GM21717 (cell line): ENCODE measurements around the gene UFSP1.

Experiments
- ATAC-seq: cut with Tn5 transposase; IDR thresholded peaks from one replicate; pipeline ENCODE4 v1.9.1; 2021; ENCODE audit warnings: mild to moderate bottlenecking, moderate library complexity; ENCODE audit not compliant: unreplicated experiment

The UFSP1 gene

DNA sequence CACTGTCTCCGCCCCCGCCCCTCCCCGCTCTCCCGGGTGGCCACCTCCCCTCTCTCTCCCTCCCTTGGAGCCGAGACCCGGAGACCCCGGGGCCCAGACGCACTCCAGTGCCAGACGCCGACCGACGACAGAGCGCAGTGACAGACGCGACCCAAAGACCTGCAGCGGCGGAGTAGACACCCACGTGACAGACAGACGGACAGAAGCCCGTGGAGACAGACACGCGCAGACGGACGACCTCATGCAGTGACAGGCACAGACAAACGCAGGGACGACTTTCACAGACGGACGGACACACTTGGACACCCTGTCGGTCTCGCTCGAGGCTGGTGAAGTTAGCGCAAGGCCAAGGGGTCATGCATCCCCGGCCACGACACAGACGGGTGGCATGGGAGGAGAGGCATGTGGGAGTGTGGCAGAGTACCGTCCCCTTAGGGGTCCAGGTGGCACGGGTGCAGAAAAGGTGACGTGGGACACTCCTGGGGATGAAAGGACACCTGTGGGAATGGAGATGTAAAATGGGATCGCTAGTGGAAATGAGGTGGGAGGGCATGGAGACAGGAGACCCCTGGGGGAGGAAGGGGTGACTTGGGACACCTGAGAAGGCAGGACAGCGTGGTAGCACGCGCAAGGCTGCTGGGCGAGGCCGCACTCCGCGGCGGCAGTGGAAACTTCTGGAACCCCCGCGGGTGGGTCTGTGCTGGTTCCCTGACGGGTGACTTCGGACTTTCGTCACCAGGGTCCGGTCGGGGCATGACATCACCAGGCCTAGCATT is 6.6 kb upstream of the UFSP1 start:
- ATAC-seq = no peak

DNA sequence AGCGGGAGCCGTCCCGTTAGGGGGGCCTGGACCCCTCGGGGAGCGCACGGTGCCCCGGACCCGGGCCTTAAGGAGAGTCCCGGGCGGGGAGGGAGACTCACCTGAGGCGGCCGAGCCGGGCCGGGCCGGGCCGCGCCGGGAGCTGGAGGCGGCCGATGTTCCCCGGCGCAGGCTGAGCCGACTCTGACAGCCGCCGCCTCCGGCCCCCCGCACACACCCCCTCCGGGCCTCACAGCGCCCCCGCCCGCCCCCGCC is 6.1 kb upstream of the UFSP1 start, which contains the start of gene ACHE:
TSS of gene ACHE (minus strand) at position 188 of the 255 bp plus-strand sequence. CDS start 1,656 bp downstream, outside the sequence.
- ATAC-seq = no peak

DNA sequence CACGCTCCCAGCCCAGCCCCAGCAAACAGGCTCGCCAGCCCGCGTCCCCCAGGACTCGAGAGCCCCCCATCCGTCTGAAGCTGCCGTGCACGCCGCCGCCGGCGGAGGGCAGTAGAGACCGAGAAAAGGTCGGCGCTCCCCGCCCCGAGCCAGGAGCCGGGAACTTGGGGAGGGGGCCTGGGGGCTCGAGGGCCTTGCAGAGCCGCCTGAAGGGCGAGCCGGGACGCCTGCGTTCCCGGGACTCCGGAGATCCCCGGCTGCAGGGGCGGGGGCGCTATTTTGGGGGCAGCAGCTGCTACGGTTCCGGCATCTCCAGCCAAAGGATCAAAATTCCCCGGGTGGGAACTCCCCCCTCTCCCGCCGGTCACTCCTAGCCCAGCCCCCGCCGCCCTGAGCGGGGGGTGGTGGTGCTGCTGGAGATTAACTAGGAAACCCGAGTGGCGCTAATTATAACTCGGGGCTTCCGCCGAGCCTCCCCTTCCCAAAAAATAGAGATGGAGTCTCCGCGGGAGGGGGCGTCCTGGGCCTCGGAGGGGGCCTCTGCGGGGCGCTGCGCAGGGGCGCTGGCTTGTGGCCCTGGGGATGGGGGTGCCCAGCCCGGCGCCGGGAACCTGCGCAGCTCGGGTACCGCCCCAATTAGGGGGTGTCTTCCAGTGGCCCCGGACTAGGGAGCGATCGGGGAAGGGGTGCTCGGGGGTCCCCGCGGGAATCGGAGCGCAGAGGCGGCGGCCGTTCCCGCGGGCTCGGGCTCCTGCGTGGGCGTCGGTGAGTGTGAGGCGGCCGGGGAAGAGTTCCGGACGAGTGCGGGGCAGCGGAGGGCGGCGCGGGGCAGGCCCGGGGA is 5.6 kb upstream of the UFSP1 start:
- no peak for ATAC-seq

DNA sequence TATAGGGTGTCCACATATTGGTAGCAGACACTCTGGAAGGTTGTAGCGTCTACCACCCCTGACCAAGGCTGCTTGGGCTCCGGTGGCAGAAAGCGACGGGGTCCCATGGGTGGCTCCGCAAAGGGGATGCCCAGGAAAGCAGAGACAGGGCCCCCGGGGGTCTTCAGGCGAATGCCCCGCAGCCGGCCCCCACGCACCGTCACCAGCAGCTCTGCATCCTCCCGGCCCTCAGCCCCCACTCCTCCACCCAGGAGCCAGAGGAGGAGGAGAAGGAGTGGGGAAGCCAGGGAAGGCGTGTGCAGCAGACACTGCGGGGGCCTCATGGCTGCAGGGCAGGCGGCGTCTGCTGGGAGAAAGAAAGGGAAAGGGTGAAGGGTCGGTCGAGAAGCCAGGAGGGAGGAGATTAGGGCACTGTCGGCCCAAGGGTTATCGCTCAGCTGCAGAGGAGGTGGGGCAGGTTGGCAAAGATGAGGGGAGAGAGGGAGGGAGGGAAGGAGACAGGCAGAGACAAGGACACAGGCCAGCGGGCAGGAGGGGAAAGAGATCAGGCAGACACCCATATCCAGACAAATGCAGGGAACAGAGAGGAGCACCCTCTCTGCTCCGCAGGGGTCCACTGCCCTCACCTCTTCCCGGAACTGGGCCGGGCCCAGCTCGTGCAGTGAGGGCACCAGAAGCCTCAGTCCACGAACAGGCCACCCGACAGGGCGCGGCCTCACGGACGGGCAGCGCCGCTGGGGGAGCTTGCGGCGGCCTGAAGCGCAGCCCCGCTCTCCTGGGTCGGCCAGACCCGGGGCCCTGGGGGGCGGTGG is 4.6 kb upstream of the UFSP1 start:
- no peak for ATAC-seq

DNA sequence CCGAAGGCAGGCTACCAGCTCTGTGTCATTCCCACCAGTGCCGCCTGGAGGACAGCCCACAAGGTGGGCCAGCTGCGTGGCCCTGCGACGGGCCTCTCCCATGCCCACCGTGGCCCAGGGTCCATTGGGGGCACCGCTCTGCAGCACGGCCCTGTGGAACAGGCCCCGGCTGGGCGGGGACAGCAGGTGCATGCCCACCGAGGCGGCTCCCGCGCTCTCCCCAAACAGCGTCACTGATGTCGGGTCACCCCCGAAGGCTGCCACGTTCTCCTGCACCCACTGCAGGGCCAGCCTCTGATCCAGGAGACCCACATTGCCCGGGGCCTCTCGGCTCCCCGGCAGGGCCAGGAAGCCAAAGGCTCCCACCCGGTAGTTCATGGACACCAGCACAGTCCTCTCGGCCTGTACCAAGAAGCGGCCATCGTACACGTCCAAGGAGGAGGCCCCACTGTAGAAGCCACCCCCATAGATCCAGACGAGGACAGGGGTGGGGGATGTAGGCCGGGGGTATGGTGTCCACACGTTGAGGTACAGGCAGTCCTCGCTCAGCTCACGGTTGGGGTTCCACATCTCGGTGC is 3.9 kb upstream of the UFSP1 start:
- no peak for ATAC-seq

DNA sequence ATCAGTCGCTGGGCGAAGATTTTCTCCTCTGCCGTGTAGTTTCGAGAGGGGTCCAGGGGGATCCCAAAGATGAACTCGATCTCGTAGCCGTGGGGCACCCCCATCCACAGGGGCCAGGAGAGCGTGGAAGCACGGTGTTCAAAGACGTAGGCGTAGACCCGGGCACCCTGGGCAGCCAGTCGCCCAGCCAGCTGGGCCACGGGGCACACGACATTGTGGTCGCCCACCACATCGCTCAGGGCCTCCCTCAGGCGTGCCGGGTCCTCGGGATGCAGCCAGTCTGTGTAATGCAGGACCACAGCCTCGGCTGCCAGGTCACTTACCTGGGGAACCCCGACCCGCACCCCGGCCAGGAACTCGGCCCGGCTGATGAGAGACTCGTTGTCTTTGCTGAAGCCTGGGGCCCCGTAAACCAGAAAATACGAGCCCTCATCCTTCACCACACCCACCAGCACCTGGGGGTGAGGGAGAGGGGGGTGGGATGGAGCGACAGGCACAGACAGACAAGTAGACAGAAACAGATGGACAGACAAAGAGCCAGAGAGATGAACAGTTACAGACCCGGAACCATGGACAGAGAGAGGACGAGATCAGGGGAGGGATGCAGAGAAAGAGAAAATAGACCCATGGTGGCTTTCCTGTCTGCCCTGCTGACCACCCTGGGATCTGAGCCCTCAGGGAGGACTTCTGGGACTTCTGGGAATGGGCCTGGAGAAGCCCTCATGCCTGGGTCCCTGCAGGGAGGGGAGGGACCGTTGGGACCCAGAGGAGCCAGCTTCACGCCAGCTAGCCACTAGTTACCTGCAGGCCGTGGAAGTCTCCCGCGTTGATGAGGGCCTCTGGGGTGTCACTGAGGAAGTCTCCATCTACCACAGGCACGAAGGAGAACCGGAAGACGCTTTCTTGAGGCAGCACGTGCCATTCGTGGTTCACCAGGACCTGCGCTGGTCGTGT is 3.1 kb upstream of the UFSP1 start:
- ATAC-seq = no peak

DNA sequence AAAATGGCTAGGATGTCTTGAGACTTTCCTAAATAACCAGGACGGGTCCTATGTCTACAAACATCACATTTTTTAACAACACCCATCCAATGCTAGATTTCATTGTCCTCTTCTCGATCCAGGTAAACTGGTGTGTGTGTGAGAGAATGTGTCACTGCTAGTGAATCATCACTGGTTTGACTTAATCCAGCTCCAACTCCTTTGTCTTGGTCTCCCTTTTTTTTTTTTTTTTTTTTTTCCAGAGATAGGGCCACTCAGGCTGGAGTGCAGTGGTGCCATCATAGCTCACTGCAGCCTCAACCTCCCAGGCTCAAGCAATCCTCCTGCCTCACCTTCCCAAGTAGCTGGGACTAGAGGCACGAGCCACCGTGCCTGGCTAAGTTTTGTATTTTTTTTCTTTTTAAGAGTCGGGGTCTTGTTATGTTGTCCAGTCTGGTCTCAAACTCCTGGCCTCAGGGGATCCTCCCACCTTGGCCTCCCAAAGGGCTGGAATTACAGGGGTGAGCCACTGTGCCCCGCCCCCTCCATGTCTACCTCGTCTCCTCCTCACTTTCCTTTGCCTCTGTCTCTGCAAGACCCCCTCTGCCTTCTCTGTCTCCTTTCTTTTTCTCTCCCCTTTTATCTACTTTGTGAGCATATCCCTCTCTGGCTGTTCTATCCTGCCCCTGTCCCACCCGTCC is 2.2 kb upstream of the UFSP1 start:
- no peak for ATAC-seq

DNA sequence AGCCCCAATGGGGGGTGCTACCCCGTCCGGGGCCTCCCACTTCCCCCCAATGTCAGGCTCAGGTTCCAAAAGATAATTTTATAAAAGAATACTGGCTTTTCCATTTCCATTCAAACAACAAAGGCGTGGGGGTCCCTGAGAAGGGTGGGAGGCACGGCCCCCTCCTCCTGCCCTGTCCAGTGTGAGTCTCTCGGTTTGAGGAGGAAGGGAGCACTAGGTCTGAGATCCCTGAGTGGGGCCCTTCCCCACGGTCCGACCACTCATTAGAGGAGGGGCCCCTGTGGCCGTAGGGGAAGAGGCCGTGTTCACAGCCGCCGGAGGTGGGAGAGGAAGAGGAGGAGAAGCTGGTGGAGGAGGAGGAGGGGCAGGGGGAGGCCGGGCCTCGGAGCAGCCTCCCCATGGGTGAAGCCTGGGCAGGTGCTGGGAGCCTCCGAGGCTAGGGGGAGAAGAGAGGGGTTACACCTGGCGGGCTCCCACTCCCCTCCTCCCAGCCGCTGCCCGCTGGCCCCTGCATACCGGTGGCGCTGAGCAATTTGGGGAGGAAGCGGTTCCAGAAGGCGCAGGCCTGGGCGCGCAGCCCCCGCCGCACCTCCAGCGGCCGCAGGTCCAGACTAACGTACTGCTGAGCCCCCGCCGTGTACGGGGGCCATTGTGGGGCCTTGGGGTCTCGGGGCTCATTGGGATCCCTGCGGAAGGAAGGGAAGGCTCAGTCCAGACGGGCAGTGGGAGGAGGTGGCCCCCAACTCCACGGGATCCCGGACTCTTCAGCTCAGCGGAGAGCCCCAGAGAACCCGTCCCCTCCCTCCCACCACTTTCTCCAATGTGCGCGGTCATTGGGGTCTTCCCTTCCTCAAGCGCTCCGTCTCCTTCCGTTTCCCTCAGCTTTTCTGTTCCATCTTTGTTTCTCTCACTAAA is 1.4 kb upstream of the UFSP1 start:
- no peak for ATAC-seq

DNA sequence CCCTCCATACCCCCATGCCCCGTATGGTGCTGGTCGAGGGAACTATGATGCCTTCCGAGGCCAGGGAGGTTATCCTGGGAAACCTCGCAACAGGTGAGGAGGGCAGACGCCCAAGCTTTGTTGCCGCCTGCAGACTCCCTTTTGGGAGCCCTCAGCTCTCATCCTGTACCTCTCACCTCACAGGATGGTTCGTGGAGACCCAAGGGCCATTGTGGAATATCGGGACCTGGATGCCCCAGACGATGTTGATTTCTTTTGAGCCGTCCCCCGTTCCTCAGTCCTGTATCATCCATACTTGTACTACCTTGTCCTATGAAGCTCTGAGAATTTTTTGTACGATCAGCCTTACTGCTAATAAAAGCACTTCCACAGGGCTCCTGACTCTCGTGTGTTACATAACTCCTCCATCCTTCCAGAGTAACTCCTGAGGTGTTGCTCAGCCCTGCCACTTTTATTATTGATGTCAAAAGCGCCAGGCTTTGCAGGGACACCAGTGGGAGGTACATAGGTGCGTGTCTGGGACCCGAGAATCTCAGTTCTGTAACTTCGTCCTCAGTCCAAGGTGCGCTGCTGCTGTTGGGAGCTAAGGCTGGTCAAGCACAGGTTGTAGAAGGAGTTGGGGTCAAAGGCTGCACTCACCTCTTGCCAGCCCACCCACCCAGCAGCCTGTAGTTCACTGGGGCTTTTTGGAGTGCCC is 1.1 kb downstream of the UFSP1 start:
- no peak for ATAC-seq

DNA sequence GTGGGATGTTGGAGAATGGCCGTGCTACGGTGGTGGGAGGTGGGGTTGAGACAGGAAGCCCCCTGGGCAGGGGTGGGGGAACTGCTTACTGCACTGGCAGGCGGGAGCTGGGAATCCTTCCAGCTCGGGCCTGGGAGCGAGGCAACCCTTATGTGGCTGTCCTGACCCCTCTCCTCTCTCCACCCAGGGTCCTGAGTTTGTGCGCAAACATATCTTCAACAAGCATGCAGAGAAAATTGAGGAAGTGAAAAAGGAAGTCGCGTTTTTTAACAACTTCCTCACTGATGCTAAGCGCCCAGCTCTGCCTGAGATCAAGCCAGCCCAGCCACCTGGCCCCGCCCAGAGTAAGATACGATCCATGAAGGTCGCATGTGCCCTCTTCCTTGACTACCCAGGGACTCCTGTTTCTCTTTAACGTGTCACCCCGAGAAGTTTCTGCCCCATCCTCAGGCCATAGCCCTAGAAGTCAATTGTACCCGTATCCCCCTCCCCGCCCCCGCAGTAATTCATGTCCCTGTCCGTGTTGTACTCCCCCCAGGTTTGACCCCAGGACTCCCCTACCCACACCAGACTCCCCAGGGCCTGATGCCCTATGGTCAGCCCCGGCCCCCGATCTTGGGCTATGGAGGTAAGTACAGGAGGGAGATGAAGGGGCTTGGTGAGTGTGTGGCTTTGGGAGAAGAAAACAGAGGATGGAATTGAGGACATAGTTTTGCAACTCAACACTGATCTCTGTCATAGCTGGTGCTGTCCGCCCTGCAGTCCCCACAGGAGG is 1.8 kb downstream of the UFSP1 start:
- no peak for ATAC-seq

DNA sequence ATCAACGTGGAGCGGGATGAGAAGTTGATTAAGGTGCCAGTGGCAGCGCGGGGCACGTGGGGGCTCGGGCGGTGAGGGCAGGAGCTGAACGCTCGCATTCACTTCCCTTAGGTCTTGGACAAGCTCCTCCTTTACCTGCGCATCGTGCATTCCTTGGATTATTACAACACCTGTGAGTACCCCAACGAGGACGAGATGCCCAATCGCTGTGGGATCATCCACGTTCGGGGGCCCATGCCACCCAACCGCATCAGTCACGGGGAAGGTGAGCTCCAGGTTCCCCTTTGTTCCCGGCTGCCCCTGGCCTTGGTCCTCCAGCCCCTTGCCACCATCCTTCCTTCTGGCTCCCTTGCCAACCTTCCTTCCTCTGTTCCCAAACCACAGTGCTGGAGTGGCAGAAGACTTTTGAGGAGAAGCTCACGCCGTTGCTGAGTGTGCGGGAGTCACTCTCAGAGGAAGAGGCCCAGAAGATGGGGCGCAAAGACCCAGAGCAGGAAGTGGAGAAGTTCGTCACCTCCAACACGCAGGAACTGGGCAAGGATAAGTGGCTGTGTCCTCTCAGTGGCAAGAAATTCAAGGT is 2.5 kb downstream of the UFSP1 start:
- ATAC-seq = no peak

DNA sequence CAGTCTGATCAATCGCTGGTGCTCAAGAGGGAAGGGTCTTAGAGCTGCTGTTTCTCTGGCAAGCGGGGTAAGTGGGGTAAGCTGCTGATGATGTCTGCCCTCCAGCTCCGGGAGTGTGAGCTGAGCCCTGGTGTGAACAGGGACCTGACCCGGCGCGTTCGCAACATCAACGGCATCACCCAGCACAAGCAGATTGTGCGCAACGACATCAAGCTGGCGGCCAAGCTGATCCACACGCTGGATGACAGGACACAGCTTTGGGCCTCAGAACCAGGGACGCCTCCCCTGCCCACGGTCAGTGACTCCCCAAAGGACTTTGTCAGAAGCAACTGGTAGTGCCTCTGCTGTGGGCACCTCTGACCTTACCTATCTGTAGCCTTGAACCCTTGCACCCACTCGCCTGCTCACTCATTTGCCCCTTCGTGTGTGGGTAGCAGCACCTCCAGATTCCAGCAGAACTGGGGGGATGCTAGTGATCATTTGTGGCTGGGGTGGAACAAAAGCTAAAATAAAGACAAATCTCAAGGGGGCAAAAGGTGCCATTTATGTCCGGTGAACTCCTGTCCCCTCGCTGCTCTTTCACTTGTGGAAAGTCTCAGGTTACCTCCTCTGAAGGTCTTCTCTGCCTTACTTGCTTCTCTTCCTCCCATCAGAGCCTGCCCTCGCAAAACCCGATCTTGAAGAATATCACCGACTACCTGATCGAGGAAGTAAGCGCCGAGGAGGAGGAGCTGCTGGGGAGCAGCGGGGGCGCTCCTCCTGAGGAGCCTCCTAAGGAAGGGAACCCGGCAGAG is 3.2 kb downstream of the UFSP1 start:
- no peak for ATAC-seq

DNA sequence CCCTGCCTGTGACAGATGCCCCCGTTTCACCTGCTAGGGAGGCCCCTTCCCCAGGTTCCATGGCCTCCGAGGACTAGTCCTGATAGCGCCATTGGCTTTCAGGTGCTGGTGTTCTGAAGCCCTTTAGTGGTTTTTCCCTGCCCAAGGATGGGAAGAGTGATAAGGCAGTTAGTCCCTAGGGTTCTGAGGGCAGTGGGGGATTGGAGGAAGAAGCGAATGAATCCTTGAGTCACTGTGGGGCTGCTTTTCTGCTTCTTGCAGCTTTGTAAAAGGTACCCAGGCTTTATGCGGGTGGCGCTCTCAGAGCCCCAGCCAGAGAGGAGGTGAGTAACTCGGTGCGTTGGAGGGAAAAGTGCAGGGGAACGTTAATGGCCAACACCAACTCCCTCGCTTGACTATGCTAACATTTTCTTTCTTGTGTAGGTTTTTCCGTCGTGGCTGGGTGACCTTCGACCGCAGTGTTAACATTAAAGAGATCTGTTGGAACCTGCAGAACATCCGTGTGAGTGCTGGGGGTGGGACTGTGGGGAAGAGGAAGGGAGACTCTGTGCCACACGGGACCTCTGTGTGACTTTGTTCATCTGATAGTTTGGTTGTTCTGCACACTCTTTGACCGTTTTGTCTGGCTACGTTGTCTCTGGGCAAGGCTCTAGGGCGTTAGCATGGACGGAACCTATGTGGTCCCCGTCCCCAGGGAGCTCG is 3.9 kb downstream of the UFSP1 start:
- no peak for ATAC-seq

DNA sequence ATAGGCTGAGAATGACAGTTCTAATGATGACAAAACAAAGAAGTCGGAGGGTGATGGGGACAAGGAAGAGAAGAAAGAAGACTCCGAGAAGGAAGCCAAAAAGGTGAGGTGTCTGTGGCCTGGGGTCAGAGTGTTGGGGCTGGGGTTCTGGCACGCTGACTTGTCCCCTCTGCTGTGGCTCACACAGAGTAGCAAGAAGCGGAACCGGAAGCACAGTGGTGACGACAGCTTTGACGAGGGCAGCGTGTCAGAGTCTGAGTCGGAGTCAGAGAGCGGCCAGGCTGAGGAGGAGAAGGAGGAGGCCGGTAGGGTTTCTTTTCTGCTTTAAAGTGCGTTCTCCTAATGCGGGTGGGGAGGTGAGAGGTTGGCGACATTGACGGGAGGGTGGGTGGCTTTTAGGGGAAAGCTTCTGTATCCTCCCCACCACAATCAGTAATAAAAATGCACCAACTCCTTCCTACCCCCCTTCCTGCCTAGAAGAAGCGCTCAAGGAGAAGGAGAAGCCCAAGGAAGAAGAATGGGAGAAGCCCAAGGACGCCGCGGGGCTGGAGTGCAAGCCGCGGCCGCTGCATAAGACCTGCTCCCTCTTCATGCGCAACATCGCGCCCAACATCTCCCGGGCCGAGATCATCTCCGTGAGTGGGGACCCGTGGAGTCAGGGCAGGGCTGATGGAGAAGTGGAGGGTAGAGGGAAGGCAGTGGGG is 4.6 kb downstream of the UFSP1 start:
- no peak for ATAC-seq
